Esophagus mucosa (tissue), 1 donor: ENCODE data around the gene RHOT2. TPM values are rescaled to one million over a fixed set of nuclear protein-coding genes. Genes with fewer than 3 reads are reported as not detected.

Experiments used
- ATAC-seq: fragments of 200-7000 bp; cut with Tn5 transposase; one replicate; pipeline ENCODE4 v1.9.1; 2020
- total RNA-seq: library from RNA; stranded (reverse); gene quantifications from one replicate; pipeline ENCODE4 v1.2.4, GENCODE V29; 2023
- donor health status: DM: yes; HTN: yes; CAD: no.

Gene RHOT2
- total RNA-seq, 1 donor from 2014 or later = 58.7 TPM

GRCh38 chr16:670485-671352 lies 2.8 kb downstream of the RHOT2 start:
- no peak for ATAC-seq

GRCh38 chr16:671353-672131 lies 3.6 kb downstream of the RHOT2 start:
- no peak for ATAC-seq

DNA sequence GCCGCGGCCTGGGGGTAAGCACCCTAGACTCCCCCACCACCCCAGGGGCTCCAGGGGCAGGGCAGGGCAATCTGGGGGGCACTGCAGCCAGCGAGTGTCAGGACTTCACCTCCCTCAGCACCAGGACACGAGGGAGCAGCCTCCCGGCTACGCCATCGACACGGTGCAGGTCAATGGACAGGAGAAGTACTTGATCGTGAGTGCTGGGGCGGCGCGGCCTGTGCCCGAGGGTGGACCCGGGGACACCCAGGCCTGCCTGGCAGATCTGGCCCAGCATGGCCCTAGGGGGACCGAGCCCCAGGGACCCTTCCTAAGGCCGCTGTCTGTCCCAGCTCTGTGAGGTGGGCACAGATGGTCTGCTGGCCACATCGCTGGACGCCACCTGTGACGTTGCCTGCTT lies 4.4 kb downstream of the RHOT2 start:
- ATAC-seq = no peak

DNA sequence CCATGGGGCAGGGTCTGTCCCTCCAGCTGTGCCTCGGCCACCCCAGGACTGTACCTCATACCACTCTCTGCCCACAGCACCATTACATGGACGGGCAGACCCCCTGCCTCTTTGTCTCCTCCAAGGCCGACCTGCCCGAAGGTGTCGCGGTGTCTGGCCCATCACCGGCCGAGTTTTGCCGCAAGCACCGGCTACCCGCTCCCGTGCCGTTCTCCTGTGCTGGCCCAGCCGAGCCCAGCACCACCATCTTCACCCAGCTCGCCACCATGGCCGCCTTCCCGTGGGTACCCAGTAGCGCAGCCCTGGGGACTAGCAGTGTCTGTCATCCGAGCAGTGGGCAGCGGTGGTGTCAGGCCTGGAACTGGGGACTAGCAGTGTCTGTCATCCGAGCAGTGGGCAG lies 4.9 kb downstream of the RHOT2 start:
- ATAC-seq = no peak

DNA sequence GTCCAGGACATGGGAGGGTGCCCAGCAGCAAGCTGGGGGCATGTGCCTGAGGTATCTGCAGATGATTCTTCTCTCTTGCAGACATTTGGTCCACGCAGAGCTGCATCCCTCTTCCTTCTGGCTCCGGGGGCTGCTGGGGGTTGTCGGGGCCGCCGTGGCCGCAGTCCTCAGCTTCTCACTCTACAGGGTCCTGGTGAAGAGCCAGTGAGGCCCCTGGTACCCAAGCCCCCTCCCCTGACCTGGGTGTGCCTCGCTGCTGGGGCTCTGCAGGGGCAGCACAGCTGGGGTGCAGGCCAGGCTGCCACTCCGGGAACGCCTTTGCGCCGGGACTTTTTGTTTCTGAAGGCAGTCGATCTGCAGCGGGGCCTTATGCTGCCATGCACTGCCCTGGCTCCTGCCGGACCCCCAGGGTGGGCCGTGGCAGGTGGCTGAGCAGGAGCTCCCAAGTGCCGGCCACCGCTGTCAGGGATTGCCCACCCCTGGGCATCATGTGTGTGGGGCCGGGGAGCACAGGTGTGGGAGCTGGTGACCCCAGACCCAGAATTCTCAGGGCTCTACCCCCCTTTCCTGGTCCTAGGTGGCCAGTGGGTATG lies 5.6 kb downstream of the RHOT2 start:
- ATAC-seq = no peak

GRCh38 chr16:674214-674881 lies 6.4 kb downstream of the RHOT2 start:
- no peak for ATAC-seq

DNA sequence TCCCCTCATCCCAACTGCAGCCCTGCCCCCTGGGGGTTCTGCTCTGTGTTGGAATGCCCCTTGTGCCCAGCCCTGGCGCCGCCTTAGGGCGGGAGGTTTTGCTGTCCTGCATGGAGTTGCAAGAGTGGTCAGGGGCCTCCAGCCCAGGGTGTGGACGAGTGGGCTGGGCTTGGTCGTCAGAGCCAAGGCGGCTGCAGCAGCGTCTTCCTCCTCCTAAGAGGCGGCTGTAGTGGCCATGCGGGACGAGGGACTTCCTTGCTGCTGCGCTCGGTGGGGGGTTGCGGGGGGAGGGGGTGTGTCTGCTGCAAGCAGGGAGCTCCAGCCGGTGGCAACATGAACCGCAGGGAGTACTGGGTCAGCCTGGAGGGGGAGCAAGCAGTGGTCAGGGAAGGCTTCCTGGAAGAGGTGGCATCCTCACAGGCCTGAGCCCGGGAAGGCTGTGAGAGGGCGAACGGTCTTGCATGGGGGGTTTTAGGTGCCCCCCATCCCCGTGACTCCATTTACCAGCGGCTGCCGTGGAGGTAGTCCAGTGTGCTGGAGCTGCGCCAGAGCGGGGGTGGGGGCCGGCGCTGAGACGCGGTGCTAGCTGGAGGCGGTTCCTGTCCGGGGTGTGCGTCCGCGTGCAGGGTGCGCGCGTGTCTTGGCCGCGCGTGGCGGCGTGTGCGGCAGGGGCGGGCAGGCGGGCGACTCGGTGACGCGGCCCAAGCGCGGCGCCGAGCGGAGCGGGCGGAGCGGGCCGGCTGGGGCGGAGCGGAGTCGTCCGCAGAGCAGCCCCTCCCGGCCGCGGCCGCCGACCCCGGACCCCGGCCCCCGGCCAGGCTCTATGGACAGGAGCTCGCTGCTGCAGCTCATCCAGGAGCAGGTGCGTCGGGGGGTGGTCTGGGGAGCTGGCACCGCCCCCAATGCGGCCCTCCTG lies 7.3 kb downstream of the RHOT2 start, which contains the start of gene RHBDL1:
TSS of gene RHBDL1 (plus strand) at position 704 of the 916 bp plus-strand sequence. CDS start at position 824, 120 bp downstream.
- no peak for ATAC-seq

GRCh38 chr16:675884-676564 lies 8.1 kb downstream of the RHOT2 start:
- no peak for ATAC-seq

- ATAC-seq = no peak
Measured at GRCh38 chr16:676565-676902, 8.6 kb downstream of the RHOT2 start.

DNA sequence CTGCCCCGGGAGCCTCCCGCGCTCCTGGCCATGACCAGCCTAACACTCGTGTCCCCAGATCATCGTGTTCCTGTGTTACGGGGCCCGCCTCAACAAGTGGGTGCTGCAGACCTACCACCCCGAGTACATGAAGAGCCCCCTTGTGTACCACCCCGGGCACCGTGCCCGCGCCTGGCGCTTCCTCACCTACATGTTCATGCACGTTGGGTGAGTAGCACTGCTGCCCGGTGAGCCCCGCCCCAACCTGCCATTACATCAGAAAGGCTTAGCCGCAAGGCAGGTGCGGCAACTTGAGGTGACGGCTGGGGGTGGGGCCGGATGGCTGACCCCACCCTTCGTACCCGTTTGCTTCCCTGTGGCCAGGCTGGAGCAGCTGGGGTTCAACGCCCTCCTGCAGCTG lies 9.0 kb downstream of the RHOT2 start:
- peak; percentile 67 for ATAC-seq

GRCh38 chr16:677316-678190 lies 9.6 kb downstream of the RHOT2 start:
- peak; percentile 0 for ATAC-seq

- ATAC-seq = no peak
Measured at GRCh38 chr16:678209-678857, 10.4 kb downstream of the RHOT2 start.

DNA sequence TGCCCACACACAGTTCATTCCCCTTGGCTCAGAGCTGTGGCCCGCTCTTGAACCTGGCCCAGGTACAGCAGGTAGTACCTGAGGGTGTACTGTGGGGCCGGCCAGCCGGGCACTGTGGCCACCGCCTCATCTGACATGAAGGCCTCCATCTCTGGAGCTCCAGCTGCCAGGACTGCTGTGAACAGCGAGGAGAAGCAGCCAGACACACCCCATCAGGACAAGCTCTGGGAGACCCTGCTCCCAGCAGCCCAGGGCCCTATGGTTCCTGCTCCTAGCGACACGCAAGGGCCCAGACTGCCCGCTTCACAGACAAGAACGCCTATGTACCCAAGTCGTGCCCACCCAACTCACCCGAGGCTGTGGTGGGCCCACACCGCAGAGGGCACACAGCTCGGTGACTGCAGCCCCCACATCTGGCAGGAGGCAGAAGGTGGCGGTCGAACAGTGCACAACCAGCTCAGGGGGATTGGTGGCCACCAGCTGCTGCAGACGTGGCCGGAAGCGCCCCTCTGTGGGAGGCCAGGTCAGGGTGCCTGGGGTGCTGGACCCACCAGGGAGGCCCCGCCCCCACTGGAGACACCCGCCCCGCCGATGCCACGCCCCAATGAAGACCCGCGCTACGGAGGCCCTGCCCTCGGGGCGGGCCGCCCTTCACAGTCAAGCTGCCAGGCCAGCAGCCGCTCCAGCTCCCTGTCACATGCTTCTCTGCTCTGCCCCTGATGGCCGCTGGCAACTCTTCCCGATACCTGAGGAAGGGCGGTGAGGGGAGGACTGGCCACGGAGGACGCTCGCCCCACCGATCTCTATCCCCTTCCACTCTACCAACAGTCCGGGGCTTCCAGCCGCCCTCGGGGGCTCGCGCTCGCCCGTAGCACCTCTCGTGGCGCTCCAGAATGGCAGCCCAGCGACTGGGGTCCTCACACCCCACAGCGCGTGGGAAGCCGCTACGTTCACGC lies 11.2 kb downstream of the RHOT2 start:
- no peak for ATAC-seq

DNA sequence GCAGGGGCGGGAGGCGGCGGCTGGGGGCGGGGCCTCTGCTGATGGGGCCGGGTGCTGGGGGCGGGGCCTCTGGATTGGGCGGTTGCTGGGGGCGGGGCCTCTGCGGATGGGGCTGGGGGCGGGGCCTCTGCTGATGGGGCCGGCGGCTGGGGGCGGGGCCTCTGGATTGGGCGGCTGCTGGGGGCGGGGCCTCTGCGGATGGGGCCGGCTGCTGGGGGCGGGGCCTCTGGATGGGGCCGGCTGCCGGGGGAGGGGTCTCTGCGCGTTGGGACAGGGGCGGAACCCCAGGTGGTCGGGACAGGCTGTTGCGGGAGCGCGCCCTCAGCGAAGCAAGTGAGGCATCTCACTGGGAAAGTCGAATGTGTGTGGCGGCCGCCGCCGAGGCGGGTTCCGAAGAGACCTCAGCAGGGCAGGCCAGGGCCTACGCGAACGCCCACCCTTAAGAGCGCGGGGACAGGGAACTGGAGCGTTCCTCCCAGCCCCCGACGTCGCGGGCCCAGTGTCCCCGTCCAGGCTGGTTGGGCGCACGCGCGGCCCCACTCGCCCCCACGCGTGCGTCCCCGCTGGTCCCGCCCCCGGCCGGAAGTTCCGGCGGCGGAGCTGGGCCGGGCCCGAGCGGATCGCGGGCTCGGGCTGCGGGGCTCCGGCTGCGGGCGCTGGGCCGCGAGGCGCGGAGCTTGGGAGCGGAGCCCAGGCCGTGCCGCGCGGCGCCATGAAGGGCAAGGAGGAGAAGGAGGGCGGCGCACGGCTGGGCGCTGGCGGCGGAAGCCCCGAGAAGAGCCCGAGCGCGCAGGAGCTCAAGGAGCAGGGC lies 12.1 kb downstream of the RHOT2 start, which contains the start of gene STUB1:
TSS of gene STUB1 (plus strand) at position 597 of the 811 bp plus-strand sequence. CDS start at position 713, 116 bp downstream.
- peak; percentile 60 for ATAC-seq

DNA sequence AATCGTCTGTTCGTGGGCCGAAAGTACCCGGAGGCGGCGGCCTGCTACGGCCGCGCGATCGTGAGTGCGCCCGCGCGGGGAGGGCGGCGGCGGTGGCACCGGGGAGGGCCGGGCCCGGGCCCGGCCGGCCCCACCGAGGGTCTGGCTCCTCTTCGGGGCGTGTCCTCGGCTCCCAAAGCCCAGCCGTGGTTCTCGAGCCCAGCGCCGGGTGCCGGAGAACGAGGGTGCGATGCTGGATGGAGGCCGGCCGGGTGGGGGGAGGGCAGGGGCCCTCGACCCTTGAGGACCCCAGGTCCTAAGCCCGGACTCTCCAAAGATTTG lies 12.7 kb downstream of the RHOT2 start:
- ATAC-seq = no peak

DNA sequence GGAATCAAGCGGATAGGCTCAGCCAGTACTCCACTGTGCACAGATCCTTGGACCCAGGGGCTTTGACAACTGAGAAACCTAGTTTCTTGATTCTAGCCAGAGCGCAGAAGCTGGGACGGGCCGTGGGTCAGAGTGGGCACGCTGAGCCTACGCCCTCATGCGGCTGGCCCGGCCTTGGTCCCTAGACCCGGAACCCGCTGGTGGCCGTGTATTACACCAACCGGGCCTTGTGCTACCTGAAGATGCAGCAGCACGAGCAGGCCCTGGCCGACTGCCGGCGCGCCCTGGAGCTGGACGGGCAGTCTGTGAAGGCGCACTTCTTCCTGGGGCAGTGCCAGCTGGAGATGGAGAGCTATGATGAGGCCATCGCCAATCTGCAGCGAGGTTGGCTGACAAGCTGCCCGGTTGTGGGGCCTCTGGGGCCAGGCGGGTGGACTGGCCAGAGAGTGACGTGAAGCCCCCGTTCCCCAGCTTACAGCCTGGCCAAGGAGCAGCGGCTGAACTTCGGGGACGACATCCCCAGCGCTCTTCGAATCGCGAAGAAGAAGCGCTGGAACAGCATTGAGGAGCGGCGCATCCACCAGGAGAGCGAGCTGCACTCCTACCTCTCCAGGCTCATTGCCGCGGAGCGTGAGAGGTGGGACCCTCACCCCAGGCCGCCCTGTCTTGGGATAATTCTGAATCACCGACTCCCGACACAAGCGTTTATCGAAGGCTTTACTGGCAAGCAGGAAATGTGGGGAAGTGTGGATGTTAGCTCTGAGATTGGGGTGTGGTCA lies 13.2 kb downstream of the RHOT2 start:
- ATAC-seq = no peak
